Stimulated activated naive CD4-positive, alpha-beta T cell (primary cell): ENCODE data around the gene IRF7.

Source experiments
- DNase-seq, 6 experiments: peaks; one replicate each; lab custom pipeline; 2025; lab: John Stamatoyannopoulos, UW

The IRF7 gene

GRCh38 chr11:640021-640706, 24.4 kb upstream of the IRF7 start:
- no peak for DNase-seq

GRCh38 chr11:639332-639955, 23.7 kb upstream of the IRF7 start:
- DNase-seq, result no peak

DNA sequence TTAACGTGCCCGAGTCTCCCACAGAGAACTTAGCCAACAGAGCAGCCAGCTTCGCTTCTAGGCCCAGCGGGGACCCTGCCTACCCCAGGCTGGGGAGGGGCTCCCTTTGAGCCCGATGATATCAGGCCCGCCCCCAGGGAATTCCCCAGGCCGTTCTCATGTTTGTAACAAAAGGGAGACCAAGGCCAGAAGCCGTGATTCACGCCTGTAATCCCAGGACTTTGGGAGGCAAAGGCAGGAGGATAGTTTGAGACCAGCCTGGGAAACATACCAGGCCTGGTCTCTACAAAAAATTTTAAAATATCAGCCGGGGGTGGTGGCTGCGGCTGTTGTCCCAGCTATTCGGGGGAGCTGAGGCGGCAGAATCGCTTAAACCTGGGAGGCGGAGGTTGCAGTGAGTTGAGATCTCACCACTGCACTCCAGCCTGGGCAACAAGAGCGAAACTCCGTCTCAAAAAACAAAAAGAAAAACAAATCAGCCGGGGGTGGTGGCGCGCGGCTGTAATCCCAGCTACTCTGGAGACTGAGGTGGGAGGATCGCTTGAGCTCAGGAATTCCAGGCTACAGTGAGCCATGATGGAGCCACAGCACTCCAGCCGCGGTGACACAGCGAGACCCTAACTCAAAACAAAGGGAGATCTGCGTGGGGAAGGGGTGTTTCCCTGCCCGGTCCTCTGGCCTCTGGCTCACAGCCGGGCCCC, 23.0 kb upstream of the IRF7 start:
- DNase-seq, result no peak

GRCh38 chr11:637593-638521, 22.1 kb upstream of the IRF7 start:
- no peak for DNase-seq

DNA sequence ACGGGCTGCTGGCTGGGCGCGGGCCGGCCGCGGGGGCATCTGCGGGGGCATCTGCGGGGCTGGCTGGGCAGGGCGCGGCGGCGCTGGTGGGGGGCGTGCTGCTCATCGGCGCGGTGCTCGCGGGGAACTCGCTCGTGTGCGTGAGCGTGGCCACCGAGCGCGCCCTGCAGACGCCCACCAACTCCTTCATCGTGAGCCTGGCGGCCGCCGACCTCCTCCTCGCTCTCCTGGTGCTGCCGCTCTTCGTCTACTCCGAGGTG, 21.5 kb upstream of the IRF7 start:
- DNase-seq, result no peak

- DNase-seq, result no peak
These were observed 21.0 kb upstream of the IRF7 start, which contains the start of gene DRD4 for GRCh38 chr11:636511-637332. TSS of gene DRD4 (plus strand) at chr11:637269. CDS start at chr11:637305, 36 bp downstream.

DNA sequence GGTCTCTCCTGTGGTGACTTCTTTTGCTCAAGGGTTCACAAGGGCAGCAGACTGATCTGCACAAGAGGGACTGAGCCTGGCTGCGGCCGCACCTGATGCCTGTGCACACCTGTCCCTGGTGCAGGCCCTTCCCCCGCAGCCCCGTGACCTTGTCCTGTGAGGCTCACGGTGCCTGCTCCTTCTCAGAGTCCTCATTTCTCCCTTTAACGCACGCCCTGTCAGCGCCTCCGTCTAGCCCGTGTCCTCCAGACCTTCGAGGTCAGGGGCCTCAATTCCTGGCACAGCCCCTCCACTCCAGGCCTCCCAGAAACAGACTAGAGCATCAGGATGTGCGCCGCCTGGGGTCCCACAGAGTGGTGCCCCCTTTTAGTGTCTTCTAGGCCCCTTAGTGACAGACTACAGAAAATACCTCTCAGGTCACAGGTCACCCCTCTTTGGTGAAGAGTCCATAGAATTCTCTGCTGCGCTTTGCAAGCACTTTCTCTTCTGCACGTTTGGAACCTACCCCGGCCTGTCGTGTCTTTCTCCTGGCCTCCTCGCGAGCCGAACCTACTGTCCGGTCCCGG, 20.3 kb upstream of the IRF7 start:
- DNase-seq, result no peak

DNA sequence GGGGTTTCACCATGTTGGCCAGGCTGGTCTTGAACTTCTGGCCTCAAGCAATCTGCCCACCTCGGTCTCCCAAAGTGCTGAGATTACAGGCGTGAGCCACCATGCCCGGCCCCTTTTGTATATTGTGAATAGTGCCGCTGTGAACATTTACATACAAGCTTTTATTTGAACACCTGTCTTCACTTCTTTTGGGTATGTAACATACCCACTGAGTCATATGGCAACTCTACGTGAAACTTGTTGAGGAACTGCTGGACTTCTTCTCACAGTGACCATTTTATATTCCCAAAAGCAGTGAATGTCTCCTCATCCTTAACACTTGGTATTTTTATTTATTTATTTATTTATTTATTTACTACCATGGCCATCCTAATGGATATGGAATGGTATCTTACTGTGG, 15.1 kb upstream of the IRF7 start:
- DNase-seq, result no peak

DNA sequence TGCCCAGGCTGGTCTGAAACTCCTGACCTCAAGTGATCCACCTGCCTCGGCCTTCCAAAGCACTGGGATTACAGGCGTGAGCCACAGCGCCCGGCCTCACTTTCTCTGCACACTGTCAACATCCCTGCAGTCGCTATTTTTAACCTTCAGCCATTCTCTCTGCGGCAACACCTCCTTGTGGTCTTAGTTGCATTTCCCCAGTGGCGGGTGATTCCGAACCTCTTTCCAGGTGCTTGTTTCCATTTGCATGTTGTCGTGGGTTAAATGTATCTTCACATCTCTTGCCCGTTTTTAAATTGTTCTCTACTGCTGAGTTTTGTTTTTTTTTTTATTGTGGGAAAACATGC, 13.5 kb upstream of the IRF7 start:
- DNase-seq, result no peak

GRCh38 chr11:628056-628455, 12.3 kb upstream of the IRF7 start:
- no peak for DNase-seq

GRCh38 chr11:627308-627576, 11.5 kb upstream of the IRF7 start:
- no peak for DNase-seq

- DNase-seq, result no peak
These were observed 10.9 kb upstream of the IRF7 start, which contains the start of gene SCT for GRCh38 chr11:626475-627307. TSS of gene SCT (minus strand) at chr11:627181. CDS start at chr11:627143, 38 bp downstream.

- no peak for DNase-seq
These were observed 10.0 kb upstream of the IRF7 start for GRCh38 chr11:625636-626268.

- DNase-seq, result no peak
These were observed 9.2 kb upstream of the IRF7 start, which contains the start of gene CDHR5 for GRCh38 chr11:624705-625635. TSS of gene CDHR5 (minus strand) at chr11:624955. CDS start at chr11:624902, 53 bp downstream.

- no peak for DNase-seq
These were observed 8.4 kb upstream of the IRF7 start for GRCh38 chr11:623999-624704.

DNA sequence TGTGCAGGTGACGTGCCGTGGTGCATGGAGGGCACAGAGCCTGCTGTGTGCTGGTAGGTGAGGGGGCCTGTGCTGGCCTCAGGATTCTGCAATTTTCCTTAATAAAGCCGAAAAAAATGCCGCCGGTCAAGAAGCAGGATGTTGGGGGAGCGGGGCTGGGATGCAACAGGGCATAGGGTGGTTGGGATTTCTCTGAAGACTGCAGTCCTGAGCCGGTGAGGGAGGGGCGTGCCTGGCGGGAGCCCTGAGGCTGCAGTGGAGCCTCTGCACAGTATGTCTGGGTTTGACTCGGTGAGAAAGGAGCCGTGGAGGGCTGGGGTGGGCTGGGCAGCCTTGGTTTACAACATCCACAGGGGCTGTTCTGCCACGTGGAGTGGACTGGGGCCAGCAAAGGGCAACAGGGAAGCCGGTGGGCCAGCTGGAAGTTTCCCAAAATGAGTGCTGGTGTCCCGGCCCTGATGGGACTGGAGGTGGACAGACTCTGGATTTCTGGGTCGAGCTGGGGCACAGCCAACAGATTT, 7.7 kb upstream of the IRF7 start:
- DNase-seq, result no peak

- DNase-seq, result no peak
These were observed 6.1 kb upstream of the IRF7 start for GRCh38 chr11:621838-622237.
